Ascending aorta (tissue), 2 donors: ENCODE results near the gene PRDM7. TPM values are rescaled to one million over a fixed set of nuclear protein-coding genes. Genes with fewer than 3 reads are reported as not detected.

ENCODE experiments used
- DNase-seq, 2 donors: peaks; one replicate each; pipeline ENCODE4 v3.0.0-alpha.2; 2019; ENCODE audit warnings: low spot score in 2 of 2
- H3K27ac ChIP-seq, 2 donors: fragments of 200-600 bp; sonication (generic); one replicate each; pipeline ENCODE4 v1.5.1; 2016 to 2017; ENCODE audit warnings: mild to moderate bottlenecking in 1 of 2
- H3K27me3 ChIP-seq: fragments of 200-600 bp; sonication (generic); one replicate; pipeline ENCODE4 v1.5.1; 2017
- H3K36me3 ChIP-seq, 2 donors: fragments of 200-600 bp; sonication (generic); one replicate each; pipeline ENCODE4 v1.5.1; 2016
- H3K4me1 ChIP-seq, 2 donors: fragments of 200-600 bp; sonication (generic); one replicate each; pipeline ENCODE4 v1.5.1; 2016 to 2017; ENCODE audit warnings: mild to moderate bottlenecking in 1 of 2
- H3K4me3 ChIP-seq, 2 donors: fragments of 200-600 bp; sonication (generic); one replicate each; pipeline ENCODE4 v1.5.1; 2016 to 2017; ENCODE audit warnings: mild to moderate bottlenecking in 1 of 2
- H3K9me3 ChIP-seq, 2 donors: fragments of 200-600 bp; sonication (generic); one replicate each; pipeline ENCODE4 v1.5.1; 2016
- intact Hi-C: fragments of 100-400 bp; cut with DNase I; formaldehyde crosslinking; loops from one replicate; pipeline ENCODE4 v1.15.1; 2023
- total RNA-seq: library from RNA; depleted of rRNA; stranded (reverse); fragments of >200 nt; gene quantifications from one replicate; pipeline ENCODE4 v1.1.0, GENCODE V29; 2016
- TF ChIP-seq, protein P1 (sequence below), 3 experiments: fragments of 200-600 bp in 2 of 3; fragments of 450-650 bp in 1 of 3; sonication (generic) in 2 of 3; IDR thresholded peaks; one replicate each; pipeline ENCODE4 v1.5.1; 2016 to 2019; ENCODE audit warnings: antibody characterized with exemption in 3 of 3, mild to moderate bottlenecking in 1 of 3, moderate library complexity in 1 of 3

The PRDM7 gene
- total RNA-seq, 1 donor from 2014 or later = not detected

- no peak for DNase-seq
- peaks cover 4 to 15% of the 10 kb centered on the region in 2 donors for H3K4me1 ChIP-seq
- TF ChIP-seq, protein P1, sequence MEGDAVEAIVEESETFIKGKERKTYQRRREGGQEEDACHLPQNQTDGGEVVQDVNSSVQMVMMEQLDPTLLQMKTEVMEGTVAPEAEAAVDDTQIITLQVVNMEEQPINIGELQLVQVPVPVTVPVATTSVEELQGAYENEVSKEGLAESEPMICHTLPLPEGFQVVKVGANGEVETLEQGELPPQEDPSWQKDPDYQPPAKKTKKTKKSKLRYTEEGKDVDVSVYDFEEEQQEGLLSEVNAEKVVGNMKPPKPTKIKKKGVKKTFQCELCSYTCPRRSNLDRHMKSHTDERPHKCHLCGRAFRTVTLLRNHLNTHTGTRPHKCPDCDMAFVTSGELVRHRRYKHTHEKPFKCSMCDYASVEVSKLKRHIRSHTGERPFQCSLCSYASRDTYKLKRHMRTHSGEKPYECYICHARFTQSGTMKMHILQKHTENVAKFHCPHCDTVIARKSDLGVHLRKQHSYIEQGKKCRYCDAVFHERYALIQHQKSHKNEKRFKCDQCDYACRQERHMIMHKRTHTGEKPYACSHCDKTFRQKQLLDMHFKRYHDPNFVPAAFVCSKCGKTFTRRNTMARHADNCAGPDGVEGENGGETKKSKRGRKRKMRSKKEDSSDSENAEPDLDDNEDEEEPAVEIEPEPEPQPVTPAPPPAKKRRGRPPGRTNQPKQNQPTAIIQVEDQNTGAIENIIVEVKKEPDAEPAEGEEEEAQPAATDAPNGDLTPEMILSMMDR (IDR thresholded peaks at IDR 0.05) = no peak
Measured at GRCh38 chr16:90043526-90043925, 33.6 kb downstream of the PRDM7 start.

GRCh38 chr16:90042946-90043514 is 34.1 kb downstream of the PRDM7 start:
- TF ChIP-seq, protein P1 (IDR thresholded peaks at IDR 0.05) = no peak
- H3K27ac ChIP-seq = no peak overlapping the region
- no peak for DNase-seq
- H3K4me3 ChIP-seq = no peak overlapping the region
- peaks cover 4 to 13% of the 10 kb centered on the region in 2 donors for H3K4me1 ChIP-seq
- H3K36me3 ChIP-seq = peaks cover 12 to 33% of the 10 kb centered on the region in 2 donors
- H3K27me3 ChIP-seq = no peaks in the 10 kb centered on the region
- H3K9me3 ChIP-seq = no peaks in the 10 kb centered on the region
- intact Hi-C loops = no loop called here

More at GRCh38 chr16:90043526-90043925, 33.6 kb downstream of the PRDM7 start:
- Histone ChIP-seq H3K9me3 (no peaks in the 10 kb centered on the region), H3K27me3 (no peaks in the 10 kb centered on the region), H3K27ac (no peak overlapping the region), H3K4me3 (no peak overlapping the region), H3K36me3 (peaks cover 11 to 28% of the 10 kb centered on the region in 2 donors)
- intact Hi-C loops = no loop called here

- Histone ChIP-seq H3K9me3 (no peaks in the 10 kb centered on the region), H3K27ac (no peak overlapping the region), H3K27me3 (no peaks in the 10 kb centered on the region), H3K36me3 (peaks cover 20 to 43% of the 10 kb centered on the region in 2 donors), H3K4me3 (no peak overlapping the region), H3K4me1 (peaks cover 0 to 7% of the 10 kb centered on the region in 2 donors)
- intact Hi-C loops = no loop called here
- DNase-seq = no peak
- TF ChIP-seq, protein P1 (IDR thresholded peaks at IDR 0.05) = no peak
Measured at GRCh38 chr16:90041896-90042473, 35.1 kb downstream of the PRDM7 start.

DNA sequence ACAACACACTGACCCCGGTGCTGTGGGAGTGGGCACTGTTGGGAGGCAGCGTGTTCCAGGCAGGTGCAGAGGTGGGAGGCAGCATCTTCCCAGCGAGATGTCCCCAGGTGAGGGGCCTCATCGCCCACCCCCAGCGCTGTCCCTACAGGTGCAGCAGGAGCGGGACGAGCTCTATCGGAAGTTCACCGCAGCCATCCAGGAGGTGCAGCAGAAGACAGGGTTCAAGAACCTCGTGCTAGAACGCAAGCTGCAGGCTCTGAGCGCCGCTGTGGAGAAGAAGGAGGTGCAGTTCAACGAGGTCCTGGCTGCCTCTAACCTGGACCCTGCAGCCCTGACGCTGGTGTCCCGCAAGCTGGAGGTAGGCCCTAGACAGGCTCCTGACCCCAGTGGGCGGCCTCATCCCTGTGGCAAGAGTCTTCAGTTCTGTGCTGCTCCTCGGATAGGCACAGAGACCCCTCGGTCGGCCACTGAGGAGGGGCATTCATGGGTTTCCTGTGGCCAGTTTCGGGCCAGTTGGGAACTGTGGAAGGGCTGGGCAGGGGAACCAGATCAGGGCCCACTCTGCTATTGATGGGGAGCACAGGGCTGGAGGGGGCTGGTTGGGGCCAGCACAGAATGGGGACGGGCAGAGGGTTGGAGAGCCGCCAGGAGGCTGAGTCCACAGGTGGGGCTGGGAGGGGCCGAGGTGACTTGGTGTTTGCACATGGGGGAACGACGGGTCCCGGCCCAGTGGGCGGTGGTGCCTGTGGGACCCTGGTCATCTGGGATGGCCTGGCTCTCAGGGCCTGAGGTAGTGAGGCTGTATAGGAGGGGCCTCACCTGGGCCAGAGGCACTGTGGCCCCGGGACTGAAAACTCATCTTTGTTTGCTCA is 36.7 kb downstream of the PRDM7 start:
- H3K4me3 ChIP-seq = no peak overlapping the region
- TF ChIP-seq, protein P1 (IDR thresholded peaks at IDR 0.05) = no peak
- DNase-seq = no peak
- intact Hi-C loops = no loop called here
- H3K9me3 ChIP-seq = no peaks in the 10 kb centered on the region
- H3K27me3 ChIP-seq = no peaks in the 10 kb centered on the region
- H3K36me3 ChIP-seq = peaks cover 25 to 59% of the 10 kb centered on the region in 2 donors
- H3K4me1 ChIP-seq = no peaks in the 10 kb centered on the region
- no peak overlapping the region for H3K27ac ChIP-seq

DNA sequence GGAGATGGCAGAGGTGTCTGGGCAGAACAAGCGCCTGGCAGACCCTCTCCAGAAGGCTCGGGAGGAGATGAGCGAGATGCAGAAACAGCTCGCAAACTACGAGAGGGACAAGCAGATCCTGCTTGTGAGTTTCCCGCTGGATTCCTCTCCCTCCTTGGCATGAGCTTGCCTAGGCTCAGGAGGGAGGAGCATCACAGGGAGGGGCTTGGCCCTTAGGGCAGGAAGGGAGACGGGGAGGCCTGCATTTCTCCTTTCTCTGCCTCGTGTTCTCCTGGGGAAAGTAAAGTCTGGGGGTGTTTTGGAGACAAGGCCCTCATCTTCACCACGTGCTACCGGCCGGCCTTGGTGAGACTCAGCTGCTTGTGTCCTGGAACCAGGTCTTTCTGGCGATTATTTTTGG is 39.9 kb downstream of the PRDM7 start:
- Histone ChIP-seq H3K36me3 (peaks cover 25 to 53% of the 10 kb centered on the region in 2 donors), H3K4me1 (no peaks in the 10 kb centered on the region), H3K4me3 (no peak overlapping the region), H3K27ac (no peak overlapping the region), H3K9me3 (no peaks in the 10 kb centered on the region), H3K27me3 (no peaks in the 10 kb centered on the region)
- TF ChIP-seq, protein P1 (IDR thresholded peaks at IDR 0.05) = no peak
- DNase-seq = no peak
- intact Hi-C loops = no loop called here
